Measurements from ENCODE around the gene PTPRN2.

PTPRN2 gene

GRCh38 chr7:158581440-158582088 is 6.1 kb downstream of the PTPRN2 start:
- in situ Hi-C loops (cut with HindIII; ENCODE audit: low sequenced_read_pairs) = no loop called here
- H3K4me3 ChIP-seq (ENCODE audit: low read depth, low read length) = no peak overlapping the region
- DNase-seq (ENCODE audit: low read depth) = no peak
- no peak for TF ChIP-seq CTCF (IDR thresholded peaks at IDR 0.05; ENCODE audit: low read depth, low read length, missing control alignments)

GRCh38 chr7:158579662-158580646 is 7.7 kb downstream of the PTPRN2 start:
- in situ Hi-C loops (cut with HindIII; ENCODE audit: low sequenced_read_pairs) = no loop called here
- no peak overlapping the region for H3K4me3 ChIP-seq (ENCODE audit: low read depth, low read length)
- TF ChIP-seq CTCF (IDR thresholded peaks at IDR 0.05; ENCODE audit: low read depth, low read length, missing control alignments) = no peak
- DNase-seq (ENCODE audit: low read depth) = no peak

- in situ Hi-C loops (cut with HindIII; ENCODE audit: low sequenced_read_pairs) = no loop called here
- TF ChIP-seq CTCF (IDR thresholded peaks at IDR 0.05; ENCODE audit: low read depth, low read length, missing control alignments) = no peak
- no peak for DNase-seq (ENCODE audit: low read depth)
These were observed 11.4 kb downstream of the PTPRN2 start for GRCh38 chr7:158576050-158576762.

GRCh38 chr7:158574308-158575036 is 13.2 kb downstream of the PTPRN2 start:
- no peak overlapping the region for H3K4me3 ChIP-seq (ENCODE audit: low read depth, low read length)
- in situ Hi-C loops (cut with HindIII; ENCODE audit: low sequenced_read_pairs) = loop anchor here (5.0 kb wide), 1 partner anchor 87 kb away; no protein-coding TSS in a partner anchor
- DNase-seq (ENCODE audit: low read depth) = no peak
- no peak for TF ChIP-seq CTCF (IDR thresholded peaks at IDR 0.05; ENCODE audit: low read depth, low read length, missing control alignments)

More at GRCh38 chr7:158576050-158576762, 11.4 kb downstream of the PTPRN2 start:
- no peak overlapping the region for H3K4me3 ChIP-seq (ENCODE audit: low read depth, low read length)

- H3K4me3 ChIP-seq (ENCODE audit: low read depth, low read length) = no peak overlapping the region
- in situ Hi-C loops (cut with HindIII; ENCODE audit: low sequenced_read_pairs) = loop anchor here (5.0 kb wide), 1 partner anchor 86 kb away; no protein-coding TSS in a partner anchor
- TF ChIP-seq CTCF (IDR thresholded peaks at IDR 0.05; ENCODE audit: low read depth, low read length, missing control alignments) = no peak
- DNase-seq (ENCODE audit: low read depth) = no peak
These were observed 14.3 kb downstream of the PTPRN2 start for GRCh38 chr7:158573310-158573709.

Measured in astrocyte of the cerebellum (primary cell).